Hepatocyte (in vitro differentiated cells): ENCODE data around the gene TAT. TPM values are rescaled to one million over a fixed set of nuclear protein-coding genes. Genes with fewer than 3 reads are reported as not detected.
A peak's percentile ranks its signal among the peaks of the same experiment; 100 is the strongest.

Source experiments
- DNase-seq: peaks from one replicate; pipeline ENCODE4 v3.0.0-alpha.2; 2016; ENCODE audit warnings: low spot score
- H2AFZ ChIP-seq: fragments of 200-600 bp; sonication (generic); 2 replicates; pipeline ENCODE4 v1.6.0; 2016; ENCODE audit warnings: antibody characterized with exemption, mild to moderate bottlenecking
- H3K27ac ChIP-seq: fragments of 200-600 bp; sonication (generic); 2 replicates; pipeline ENCODE4 v1.5.1; 2016; ENCODE audit warnings: mild to moderate bottlenecking
- H3K27me3 ChIP-seq: fragments of 200-600 bp; sonication (generic); 2 replicates; pipeline ENCODE4 v1.6.1; 2016
- H3K36me3 ChIP-seq: fragments of 200-600 bp; sonication (generic); replicated peaks from 2 replicates; pipeline ENCODE4 v1.5.1; 2016; ENCODE audit warnings: low read depth; ENCODE audit not compliant: insufficient read depth
- H3K4me1 ChIP-seq: fragments of 200-600 bp; sonication (generic); 2 replicates; pipeline ENCODE4 v1.5.1; 2016; ENCODE audit warnings: mild to moderate bottlenecking, moderate library complexity; ENCODE audit not compliant: insufficient read depth
- H3K4me2 ChIP-seq: fragments of 200-600 bp; sonication (generic); 2 replicates; pipeline ENCODE4 v1.6.0; 2016
- H3K4me3 ChIP-seq: fragments of 200-600 bp; sonication (generic); 2 replicates; pipeline ENCODE4 v1.5.1; 2016; ENCODE audit warnings: mild to moderate bottlenecking
- H3K79me2 ChIP-seq: fragments of 200-600 bp; sonication (generic); 2 replicates; pipeline ENCODE4 v1.6.0; 2017; ENCODE audit warnings: mild to moderate bottlenecking
- H3K9me2 ChIP-seq: fragments of 200-600 bp; sonication (generic); replicated peaks from 2 replicates; pipeline ENCODE4 v1.6.0; 2017; ENCODE audit warnings: mild to moderate bottlenecking; ENCODE audit not compliant: insufficient read depth
- H3K9me3 ChIP-seq: fragments of 200-600 bp; sonication (generic); 2 replicates; pipeline ENCODE4 v1.5.1; 2016; ENCODE audit warnings: low read depth, mild to moderate bottlenecking
- H4K20me1 ChIP-seq: fragments of 200-600 bp; sonication (generic); 2 replicates; pipeline ENCODE4 v1.6.0; 2016; ENCODE audit warnings: mild to moderate bottlenecking; ENCODE audit not compliant: insufficient read depth, poor library complexity, severe bottlenecking
- CTCF ChIP-seq: fragments of 200-600 bp; sonication (generic); IDR thresholded peaks from 2 replicates; pipeline ENCODE4 v1.5.1; 2016; ENCODE audit warnings: antibody characterized with exemption, mild to moderate bottlenecking; ENCODE audit not compliant: poor library complexity
- EZH2 ChIP-seq: fragments of 200-600 bp; sonication (generic); IDR thresholded peaks from 2 replicates; pipeline ENCODE4 v1.6.1; 2016; ENCODE audit warnings: antibody characterized with exemption, mild to moderate bottlenecking, borderline replicate concordance
- EZH2phosphoT487 ChIP-seq: fragments of 200-600 bp; sonication (generic); IDR thresholded peaks from one replicate; pipeline ENCODE4 v1.6.1; 2018; ENCODE audit warnings: antibody characterized with exemption, mild to moderate bottlenecking, low read depth, moderate library complexity; ENCODE audit not compliant: unreplicated experiment, severe bottlenecking
- WGBS: methylation state at CpG from one replicate; pipeline ENCODE4 v1.1.6; 2016; ENCODE audit warnings: low lambda C conversion rate; ENCODE audit errors: missing lambda C conversion rate; 5-methylcytosine and 5-hydroxymethylcytosine counted together
- polyA plus RNA-seq: library from polyadenylated mRNA; unstranded; fragments of >200 nt; fragmentation: Nextera tagmentation; extraction: Ambion mirVana; gene quantifications from 2 replicates; pipeline ENCODE4 v1.2.1, GENCODE V29; 2016
- total RNA-seq: library from RNA; depleted of rRNA; stranded (reverse); fragments of >200 nt; gene quantifications from 2 replicates; pipeline ENCODE4 v1.2.3, GENCODE V29; 2014

Gene TAT
- total and polyA plus RNA-seq, 2 experiments from 2014 or later: 2.8 to 4.2 TPM

GRCh38 chr16:71573387-71574094, 3.4 kb downstream of the TAT start:
- peaks cover 4% of the 10 kb centered on the region for H3K4me1 ChIP-seq
- H3K36me3 ChIP-seq: no peaks in the 10 kb centered on the region
- TF ChIP-seq CTCF (no peak), EZH2 (no peak), EZH2phosphoT487 (no peak)
- H3K4me2 ChIP-seq: no peak overlapping the region
- no peaks in the 10 kb centered on the region for H3K27me3 ChIP-seq
- no peaks in the 10 kb centered on the region for H3K79me2 ChIP-seq
- no peak overlapping the region for H3K4me3 ChIP-seq
- DNase-seq: no peak
- H3K27ac ChIP-seq: peak overlapping the region; percentile 79
- 81% methylated on average over 5 of the region's 5 CpGs for WGBS
- H2AFZ ChIP-seq: no peak overlapping the region
- H3K9me2 ChIP-seq: no peaks in the 10 kb centered on the region
- H3K9me3 ChIP-seq: no peaks in the 10 kb centered on the region
- H4K20me1 ChIP-seq: no peaks in the 10 kb centered on the region

DNA sequence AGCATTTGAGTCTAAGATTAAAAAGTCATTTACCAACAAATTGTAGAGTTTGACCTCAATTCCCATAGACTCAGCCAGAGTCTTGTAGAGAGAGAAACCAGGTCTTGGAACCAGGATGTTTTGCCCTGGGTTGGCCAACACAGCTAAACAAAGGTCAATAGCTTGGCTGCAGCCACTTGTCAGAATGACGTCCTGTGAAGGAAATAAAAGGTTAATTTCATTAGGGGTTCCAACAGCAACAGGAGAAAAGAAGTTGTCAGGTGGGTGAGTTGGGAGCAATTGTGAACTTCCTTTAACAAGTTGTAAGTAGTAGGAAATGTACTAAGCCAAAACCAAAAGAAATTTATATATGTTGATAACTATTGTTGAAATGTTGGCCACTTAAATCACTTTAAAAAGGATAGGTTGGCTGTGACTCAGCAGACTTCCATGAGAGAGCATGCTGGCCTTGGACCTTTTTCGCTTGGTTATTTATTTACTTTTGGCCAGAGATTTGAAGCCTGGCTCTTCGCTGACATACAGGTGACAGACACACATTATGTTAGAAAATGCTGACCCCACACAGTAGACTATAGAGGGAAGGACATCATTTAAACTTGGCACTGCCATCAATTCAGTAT, 4.3 kb downstream of the TAT start:
- Histone ChIP-seq H4K20me1 (no peaks in the 10 kb centered on the region), H3K27me3 (no peaks in the 10 kb centered on the region), H3K4me3 (no peak overlapping the region), H3K4me1 (peaks cover 4% of the 10 kb centered on the region), H3K9me2 (no peaks in the 10 kb centered on the region), H3K27ac (peak overlapping the region; percentile 79), H2AFZ (no peak overlapping the region), H3K4me2 (no peak overlapping the region), H3K79me2 (no peaks in the 10 kb centered on the region), H3K36me3 (no peaks in the 10 kb centered on the region), H3K9me3 (no peaks in the 10 kb centered on the region)
- DNase-seq: peak; percentile 70
- no peak for TF ChIP-seq EZH2
- 48% methylated on average over 3 of the region's 3 CpGs for WGBS

DNA sequence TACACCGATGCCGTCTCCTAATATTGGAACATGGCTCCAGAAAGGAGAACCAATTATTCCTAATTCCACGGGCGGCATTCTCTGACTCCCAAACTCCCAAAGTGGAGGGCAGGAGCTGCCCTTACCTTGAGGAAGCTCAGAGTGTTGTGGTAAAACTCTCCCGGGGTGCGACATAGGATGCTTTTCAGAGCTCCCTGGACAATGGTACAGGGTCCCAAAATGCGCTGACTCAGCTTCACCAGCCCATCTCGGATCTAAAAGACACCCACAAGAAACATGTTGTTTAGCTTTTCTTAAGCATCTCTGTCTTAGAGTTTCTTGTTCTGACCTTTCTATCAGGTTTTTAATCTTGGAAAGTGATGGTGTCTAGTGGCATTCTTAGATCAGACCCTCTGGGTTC, 6.7 kb downstream of the TAT start:
- H3K9me3 ChIP-seq: no peaks in the 10 kb centered on the region
- no peaks in the 10 kb centered on the region for H3K9me2 ChIP-seq
- H3K27ac ChIP-seq: no peak overlapping the region
- DNase-seq: no peak
- H3K4me2 ChIP-seq: no peak overlapping the region
- no peak overlapping the region for H3K4me3 ChIP-seq
- no peak for TF ChIP-seq EZH2phosphoT487
- no peak for TF ChIP-seq EZH2
- TF ChIP-seq CTCF: no peak
- H3K27me3 ChIP-seq: no peaks in the 10 kb centered on the region
- no peak overlapping the region for H2AFZ ChIP-seq
- H4K20me1 ChIP-seq: no peaks in the 10 kb centered on the region
- 95% methylated on average over 8 of the region's 8 CpGs for WGBS
- no peaks in the 10 kb centered on the region for H3K79me2 ChIP-seq
- no peaks in the 10 kb centered on the region for H3K36me3 ChIP-seq
- H3K4me1 ChIP-seq: peaks cover 9% of the 10 kb centered on the region

DNA sequence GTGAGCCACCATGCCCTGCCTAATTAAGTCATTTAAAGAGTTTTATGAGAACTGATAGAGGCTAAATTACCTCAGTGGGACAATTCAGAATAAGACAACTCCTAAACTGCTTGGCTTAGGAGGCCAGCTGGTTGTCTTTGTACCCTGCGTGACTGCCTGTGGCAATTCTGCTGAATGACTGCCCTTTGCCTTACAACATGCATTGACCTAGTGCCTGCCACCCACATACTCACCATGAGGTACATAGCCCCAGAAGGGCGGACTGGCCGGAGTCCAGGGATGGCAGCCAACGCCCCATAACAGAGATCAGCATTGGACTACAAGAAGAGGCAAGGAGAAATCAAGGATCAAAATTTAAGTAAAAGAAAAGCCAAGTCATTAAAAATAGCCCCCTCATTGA, 7.3 kb downstream of the TAT start:
- Histone ChIP-seq H3K79me2 (no peaks in the 10 kb centered on the region), H3K27me3 (no peaks in the 10 kb centered on the region), H3K36me3 (no peaks in the 10 kb centered on the region), H4K20me1 (no peaks in the 10 kb centered on the region), H3K4me2 (no peak overlapping the region), H2AFZ (no peak overlapping the region), H3K9me2 (no peaks in the 10 kb centered on the region), H3K4me1 (peaks cover 9% of the 10 kb centered on the region), H3K4me3 (no peak overlapping the region), H3K27ac (no peak overlapping the region), H3K9me3 (no peaks in the 10 kb centered on the region)
- TF ChIP-seq CTCF (no peak), EZH2 (no peak), EZH2phosphoT487 (no peak)
- 87% methylated on average over 4 of the region's 4 CpGs for WGBS
- peak; percentile 23 for DNase-seq
